GM18498 (cell line): ENCODE measurements around the gene NOSTRIN.
"Not testable (repeated sequence)": the region's sequence is repeated elsewhere in the genome, so short reads cannot be mapped to it uniquely, and the experiment has no call there.

ENCODE experiments used
- ATAC-seq: cut with Tn5 transposase; IDR thresholded peaks from one replicate; pipeline ENCODE4 v1.9.1; 2021; ENCODE audit warnings: mild to moderate bottlenecking, moderate library complexity; ENCODE audit not compliant: unreplicated experiment

The NOSTRIN gene

DNA sequence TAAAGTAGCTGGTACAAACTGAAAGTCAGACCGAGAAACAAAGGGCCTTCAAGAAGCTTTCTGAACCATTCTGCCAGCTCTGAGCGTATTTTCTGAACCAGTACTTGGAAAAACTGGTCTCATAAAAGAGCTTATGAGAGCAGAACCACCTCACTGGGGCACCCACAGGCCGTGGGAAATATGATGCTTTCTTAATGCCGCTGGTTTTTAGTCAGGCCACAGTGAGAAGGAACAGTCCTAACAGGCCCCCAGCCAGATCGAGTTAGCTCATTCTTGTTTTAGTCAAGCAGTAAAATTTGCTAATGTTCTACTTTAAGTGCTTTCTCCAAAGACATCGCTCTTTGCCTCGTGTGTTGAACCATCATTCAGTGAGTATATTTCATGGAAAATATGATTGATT, 12.7 kb upstream of the NOSTRIN start:
- ATAC-seq, result no peak

DNA sequence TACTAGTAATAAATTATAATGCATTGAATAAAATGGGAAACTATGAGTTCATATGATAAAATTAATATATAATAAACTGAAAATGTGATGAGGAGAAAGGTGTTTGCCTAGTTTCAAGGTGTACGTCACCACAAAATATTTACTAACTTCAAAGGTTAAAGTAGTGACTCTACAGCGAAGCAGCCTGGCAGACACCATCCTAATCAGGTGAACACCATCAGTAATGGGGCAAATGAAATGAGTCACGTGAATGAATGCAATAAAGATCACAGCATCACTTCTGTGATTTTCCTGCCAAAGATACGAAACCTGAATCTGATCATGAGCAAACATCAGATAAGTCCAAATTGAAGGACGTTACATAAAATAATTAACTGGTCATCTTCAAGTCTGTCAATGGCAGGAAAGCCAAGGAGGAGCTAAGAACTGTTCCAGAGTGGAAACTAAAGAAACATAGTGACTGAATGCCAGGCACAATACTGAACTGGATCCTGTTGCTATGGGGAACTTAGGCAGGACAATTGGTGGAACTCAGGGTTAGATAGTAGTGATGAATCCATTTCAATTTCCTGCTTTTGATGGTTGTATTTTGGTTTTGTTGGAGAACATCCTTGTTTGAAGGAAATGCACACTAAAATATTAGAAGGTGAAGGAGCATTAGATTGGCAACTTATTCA, 12.1 kb upstream of the NOSTRIN start:
- no peak for ATAC-seq

- ATAC-seq, result not testable (repeated sequence)
Observed at GRCh38 chr2:168791140-168791539, 11.3 kb upstream of the NOSTRIN start.

DNA sequence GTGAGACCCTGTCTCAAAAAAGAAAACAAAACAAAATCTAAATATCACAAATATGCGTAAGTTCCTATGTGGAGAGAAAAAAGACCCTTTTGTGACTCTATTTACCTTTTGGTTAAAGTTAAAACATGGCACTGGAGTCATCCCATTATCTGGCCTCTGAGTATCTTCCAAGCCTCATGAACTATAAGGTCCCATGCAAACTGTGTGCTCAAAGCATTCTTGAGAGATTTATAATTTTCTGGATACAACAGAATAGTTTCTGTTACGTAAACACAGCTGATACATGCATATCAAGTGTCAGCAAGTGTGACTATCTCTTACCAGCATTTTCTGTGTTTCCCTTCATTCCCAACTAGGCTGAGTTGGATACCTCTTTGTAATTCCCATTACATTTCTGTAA, 8.8 kb upstream of the NOSTRIN start:
- no peak for ATAC-seq

- ATAC-seq, result no peak
Observed at GRCh38 chr2:168794968-168795367, 7.5 kb upstream of the NOSTRIN start.

GRCh38 chr2:168796090-168796577, 6.3 kb upstream of the NOSTRIN start:
- ATAC-seq, result no peak

GRCh38 chr2:168796583-168797285, 5.7 kb upstream of the NOSTRIN start:
- ATAC-seq, result no peak

- no peak for ATAC-seq
Observed at GRCh38 chr2:168797286-168797655, 5.2 kb upstream of the NOSTRIN start.

- ATAC-seq, result no peak
Observed at GRCh38 chr2:168798076-168798887, 4.2 kb upstream of the NOSTRIN start.

DNA sequence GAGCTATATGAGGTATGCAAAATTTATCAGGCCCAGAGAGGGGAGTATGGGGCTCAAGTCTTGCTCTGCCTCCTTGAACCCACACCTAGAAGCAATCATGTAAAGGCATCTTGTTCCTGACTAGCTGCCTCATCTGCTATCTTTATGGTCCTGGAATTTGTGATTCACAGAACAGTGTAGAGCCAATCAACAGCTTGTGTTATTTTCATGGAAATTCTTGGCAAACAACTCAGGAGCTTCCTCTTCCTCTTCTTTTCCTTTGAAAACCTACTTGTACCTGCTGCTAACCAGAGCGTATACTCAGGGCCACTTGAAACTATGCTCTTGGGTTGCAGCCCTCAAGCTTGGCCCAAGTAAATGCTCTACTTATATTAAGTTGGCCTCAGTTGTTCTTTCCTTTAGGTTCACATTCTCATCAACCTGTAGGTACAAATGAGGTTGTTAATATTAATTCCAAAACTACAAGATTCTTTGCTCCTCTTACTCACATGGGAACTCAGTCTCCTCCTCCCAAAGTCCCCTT, 3.5 kb upstream of the NOSTRIN start:
- no peak for ATAC-seq

GRCh38 chr2:168801471-168801870, 966 bp upstream of the NOSTRIN start:
- no peak for ATAC-seq

DNA sequence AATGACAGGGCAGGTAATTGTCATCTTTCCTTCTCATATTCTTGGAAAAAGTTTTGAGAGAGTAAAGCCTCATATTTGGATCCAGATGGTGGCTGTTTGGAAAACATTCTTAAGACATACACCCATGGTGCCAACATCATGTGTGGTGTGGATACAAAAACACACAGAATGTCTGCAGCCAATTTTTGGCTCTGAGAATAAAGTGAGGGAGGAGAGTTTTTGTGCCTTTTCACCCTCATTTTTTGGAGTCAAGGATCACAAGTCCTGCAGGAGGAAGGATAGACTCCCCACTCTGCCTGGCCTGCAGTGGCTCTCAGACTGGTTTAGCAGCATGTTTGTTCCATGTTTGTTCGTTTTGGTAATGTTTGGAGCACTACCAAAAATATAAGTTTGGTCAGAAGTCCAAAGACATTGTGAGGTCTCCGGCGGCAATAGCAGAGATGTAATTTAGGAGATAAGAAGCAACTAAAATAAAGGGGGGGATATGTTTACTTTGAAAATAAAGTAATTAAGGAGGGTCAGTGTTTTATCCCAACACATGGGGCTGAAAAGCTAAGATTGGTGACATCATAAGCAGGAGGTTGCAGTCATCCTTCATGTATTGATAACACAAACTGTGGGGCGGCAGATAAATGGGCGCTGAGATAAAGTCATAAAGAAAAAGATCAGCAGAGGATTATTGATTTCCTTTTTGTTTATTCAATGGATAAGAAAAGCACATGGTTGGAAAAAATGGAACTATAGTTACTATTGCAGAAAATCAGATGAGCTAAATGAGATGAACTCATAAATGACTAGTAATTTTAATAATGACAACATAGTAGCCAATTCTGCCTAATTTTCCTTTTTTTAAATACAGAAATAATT, 655 bp downstream of the NOSTRIN start:
- ATAC-seq, result no peak

DNA sequence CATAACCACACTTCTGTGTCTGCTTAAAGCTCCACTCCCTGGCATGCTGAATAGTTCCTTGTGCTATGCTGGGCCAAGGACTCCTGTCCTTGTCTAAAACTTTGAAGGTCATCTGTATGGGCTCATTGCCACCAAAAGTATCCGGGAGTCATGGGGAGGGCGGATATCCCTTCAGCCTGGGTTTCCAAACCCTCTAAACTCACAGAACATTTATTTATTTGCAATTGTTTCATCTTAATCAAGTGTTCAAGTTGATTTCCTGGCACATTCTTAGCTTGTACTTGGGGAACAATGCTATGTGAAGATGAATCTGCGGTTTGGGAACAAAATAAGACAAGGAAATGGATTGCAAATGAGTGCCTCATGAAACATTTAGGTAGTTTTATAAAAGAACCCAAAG, 1.8 kb downstream of the NOSTRIN start:
- ATAC-seq, result no peak

DNA sequence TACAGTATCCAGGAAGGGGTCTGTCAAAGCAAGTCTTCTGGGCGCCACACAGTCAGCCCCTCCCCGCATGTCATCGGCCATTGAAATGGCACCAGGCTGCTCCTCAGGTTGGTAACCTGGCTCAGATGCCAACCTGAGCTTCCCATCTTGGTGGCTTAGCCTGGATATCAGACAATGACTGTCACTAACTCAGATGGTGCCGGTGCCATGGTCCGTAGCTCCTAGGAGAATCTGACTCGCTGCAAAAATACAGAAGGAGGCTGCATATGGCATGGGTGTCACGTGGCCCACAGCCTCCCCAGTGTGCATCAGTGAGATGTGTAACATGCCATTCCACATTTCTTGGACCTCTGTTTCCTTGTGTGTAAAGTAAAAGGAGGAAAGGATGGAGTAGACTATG, 3.2 kb downstream of the NOSTRIN start:
- no peak for ATAC-seq

DNA sequence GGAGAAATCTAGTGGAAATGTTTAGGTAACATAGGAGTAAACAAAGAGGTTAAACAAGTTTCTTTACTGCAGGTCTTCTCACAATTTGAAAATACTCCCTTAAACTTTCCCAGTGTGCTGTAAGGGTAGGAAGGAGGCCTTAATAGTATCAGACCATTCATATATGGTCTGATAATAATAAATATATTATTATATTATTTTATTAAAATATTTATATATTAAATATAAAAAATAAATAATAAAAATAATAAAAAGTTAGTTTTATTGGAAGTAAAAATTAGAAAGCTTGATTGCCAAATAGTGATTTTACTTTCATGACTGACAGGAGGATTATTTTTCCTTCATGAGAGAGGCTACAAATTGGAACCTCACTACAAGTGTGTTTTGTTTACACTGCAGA, 7.1 kb downstream of the NOSTRIN start:
- no peak for ATAC-seq

- ATAC-seq, result no peak
Observed at GRCh38 chr2:168810235-168810634, 7.8 kb downstream of the NOSTRIN start.

GRCh38 chr2:168811696-168812095, 9.3 kb downstream of the NOSTRIN start:
- ATAC-seq, result no peak

DNA sequence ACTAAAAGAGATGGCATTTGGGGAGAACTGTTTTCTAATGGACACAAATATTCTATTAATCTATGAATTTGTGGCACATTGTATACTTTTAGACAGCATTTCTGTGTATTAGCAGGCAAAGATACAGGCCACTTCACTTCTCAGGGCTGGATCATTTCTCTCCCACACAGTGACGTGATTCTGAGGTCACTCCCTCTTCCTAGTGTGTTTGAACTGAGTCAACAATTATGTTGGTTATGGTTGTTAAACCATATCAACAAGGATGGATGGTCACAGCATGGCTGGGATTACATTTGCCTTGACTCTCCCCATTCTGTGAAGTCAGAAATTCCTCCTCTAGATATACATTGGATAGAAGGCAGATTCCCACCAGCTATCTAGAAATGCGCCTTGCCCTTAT, 11.6 kb downstream of the NOSTRIN start:
- ATAC-seq, result no peak

- no peak for ATAC-seq
Observed at GRCh38 chr2:168814939-168815907, 12.8 kb downstream of the NOSTRIN start.
